Dedifferentiated amniotic fluid mesenchymal stem cell (primary cell): ENCODE results near the gene ZNF714.

Experiments used
- DNase-seq: peaks from one replicate; pipeline ENCODE4 v3.0.0-alpha.2; 2016; ENCODE audit errors: extremely low spot score

ZNF714 gene

DNA sequence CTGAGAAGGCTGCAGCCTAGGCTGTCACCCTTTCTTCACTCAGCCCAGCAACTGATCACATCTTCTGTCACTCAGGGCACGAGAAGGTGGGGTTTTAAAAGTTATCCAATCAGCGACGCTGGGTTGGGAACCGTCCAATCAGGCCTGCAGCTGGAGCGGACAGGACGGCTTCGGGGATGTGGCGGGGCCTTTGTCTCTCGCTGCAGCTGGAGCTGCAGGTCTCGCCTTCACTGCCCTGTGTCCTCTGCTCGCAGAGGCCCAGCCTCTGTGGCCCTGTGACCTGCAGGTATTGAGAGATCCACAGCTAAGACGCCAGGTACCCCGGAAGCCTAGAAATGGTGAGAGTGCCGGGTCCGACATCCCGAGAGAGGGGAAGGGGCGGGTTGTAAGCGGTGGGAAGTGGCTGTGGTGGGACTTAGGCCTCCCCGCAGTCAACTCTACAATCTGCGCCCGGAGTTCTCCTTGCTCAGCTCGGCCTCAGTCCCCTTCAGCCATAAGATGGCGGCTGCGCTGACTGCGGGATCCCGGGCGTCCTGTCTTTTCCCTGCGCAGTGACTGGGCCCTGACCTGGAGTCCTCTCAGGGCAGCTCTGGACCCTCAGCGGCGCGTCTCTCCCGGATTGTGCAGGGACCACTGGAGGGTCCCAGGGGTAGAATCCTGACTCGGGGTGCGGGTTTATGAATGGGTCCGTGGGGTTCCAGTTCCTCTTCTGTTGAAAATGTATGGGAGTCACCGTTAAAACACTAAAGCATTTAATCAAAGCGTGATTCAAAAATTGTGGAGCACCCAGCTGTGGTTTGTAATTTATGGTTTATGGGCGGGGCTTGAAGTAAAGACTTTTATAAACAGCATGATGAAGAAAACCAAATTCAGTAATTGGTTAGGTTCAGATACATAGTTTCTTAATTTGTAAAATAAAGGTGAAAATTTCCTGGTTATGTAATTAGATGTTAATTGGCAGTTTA lies at the start of gene ZNF714:
TSS of gene ZNF714 (plus strand) at position 193 of the 965 bp plus-strand sequence. CDS start 16,066 bp downstream, outside the sequence.
- DNase-seq = peak; percentile 94

DNA sequence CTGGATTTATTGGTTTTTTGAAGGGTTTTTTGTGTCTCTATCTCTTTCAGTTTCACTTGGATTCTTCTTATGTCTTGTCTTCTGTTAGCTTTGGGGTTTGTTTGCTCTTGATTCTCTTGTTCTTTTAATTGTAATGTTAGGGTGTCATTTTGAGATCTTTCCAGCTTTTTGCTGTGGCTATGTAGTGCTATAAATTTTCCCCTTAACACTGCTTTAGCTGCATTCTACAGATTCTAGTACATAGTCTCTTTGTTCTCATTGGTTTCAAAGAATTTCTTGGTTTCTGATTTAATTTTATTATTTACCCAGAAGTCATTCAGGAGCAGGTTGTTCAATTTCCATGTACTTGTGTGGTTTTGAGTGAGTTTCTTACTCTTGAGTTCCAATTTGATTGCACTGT lies 37.0 kb upstream of the ZNF714 start:
- no peak for DNase-seq

DNA sequence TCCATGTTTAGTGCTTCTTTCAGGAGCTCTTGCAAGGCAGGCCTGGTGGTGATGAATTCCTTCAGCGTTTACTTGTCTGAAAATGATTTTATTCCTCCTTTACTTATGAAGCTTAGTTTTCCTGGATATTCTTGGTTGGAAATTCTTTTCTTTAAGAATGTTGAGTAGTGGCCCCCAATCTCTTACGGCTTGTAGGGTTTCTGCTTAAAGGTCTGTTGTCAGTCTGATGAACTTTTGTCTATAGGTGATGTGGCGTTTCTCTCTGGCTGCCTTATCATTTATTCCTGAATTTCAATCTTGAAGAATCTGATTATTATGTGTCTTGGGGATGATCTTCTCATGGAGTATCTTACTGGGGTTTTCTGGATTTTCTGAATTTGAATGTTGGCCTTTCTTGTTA lies 35.5 kb upstream of the ZNF714 start:
- DNase-seq = no peak

DNA sequence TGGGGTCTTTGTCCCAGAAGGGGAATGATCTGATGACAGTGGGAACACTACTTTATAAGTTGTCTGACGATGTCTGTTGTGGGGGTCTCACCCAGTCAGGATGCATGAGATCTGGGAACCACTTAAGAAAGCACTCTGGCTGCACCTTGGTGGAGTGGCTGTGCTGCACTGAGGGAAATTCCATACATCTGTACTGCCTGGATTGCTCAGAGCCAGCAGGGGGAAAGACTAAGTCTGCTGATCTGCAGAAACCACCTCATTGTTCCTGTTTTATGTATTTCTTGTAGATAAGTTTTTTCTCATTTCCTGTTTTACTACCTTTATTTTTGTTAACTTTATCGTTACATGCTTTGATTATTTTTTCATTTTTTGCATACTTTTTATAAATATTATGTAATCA lies 34.3 kb upstream of the ZNF714 start:
- no peak for DNase-seq

DNA sequence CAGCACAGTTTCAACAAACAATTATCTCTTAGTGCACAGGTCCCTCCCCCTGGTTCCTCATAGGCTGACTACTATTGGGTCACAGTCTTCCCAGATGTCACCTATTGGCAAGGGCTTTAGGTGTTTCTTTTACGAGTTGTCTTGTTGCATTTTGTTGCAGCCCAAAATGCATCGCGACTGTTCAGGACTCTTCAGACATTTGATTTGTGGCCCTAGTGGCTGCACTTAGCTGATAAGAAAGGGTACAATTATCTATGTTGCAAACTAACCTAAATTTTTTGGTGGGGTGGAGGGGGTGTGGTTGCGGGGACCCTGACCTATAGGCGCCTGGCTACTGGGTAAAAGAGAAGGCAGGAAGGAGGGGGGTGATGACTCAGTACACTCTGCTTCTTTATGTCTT lies 29.1 kb upstream of the ZNF714 start:
- no peak for DNase-seq

DNA sequence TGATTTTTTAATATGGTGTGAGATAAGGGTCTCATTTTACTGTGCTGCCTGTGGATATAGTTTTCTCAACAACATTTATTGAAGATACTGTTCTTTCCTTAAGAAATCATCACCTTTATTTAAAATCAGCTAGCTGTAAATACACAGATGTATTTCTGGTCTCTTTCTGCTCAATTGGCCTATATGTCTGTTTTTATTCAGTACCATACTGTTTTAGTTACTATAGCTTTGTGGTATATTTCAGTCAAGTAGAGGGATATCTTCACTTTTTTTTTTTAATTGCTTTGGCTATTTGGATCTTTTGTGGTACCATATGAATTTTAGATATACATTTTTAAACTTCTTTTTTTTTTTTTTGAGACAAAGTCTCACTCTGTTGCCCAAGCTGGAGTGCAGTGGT lies 16.7 kb upstream of the ZNF714 start:
- DNase-seq = no peak

DNA sequence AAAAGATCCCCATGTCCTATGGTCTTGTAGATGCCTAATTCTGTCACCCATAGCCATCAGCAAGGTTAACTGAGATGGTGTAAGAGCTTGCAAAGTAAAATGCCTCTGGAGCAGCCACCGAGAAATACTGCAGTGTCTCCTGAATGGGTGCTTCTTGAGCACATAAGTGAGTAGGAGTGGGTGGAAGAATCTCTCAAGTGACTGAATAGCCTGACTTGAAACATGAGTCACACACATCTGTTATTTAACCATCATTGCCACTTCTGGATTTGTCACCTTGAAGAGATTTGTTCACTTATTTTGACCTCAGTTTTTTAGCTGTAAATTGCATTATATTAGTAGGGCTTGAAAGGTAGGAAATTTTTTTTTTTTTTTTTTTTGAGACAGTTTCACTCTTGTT lies 2.3 kb downstream of the ZNF714 start:
- DNase-seq = no peak

DNA sequence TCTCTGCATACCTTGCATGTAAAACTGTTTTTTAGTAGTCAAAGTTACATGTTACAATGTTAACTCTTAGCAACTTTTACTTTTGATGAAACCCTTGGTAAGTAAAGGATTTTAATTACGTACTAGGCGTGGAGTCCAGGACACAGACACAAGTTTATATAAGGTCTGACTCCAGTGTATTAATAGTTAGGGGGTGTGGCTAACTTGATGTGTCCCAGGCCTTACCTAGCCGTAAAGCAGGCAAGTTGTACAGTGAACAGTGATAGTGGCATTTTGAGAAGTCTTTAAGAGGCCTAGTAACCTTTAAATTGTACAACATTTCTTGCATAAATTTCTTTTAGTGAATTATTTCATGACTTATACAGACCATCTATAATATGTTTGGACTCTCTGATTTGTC lies 5.9 kb downstream of the ZNF714 start:
- no peak for DNase-seq

DNA sequence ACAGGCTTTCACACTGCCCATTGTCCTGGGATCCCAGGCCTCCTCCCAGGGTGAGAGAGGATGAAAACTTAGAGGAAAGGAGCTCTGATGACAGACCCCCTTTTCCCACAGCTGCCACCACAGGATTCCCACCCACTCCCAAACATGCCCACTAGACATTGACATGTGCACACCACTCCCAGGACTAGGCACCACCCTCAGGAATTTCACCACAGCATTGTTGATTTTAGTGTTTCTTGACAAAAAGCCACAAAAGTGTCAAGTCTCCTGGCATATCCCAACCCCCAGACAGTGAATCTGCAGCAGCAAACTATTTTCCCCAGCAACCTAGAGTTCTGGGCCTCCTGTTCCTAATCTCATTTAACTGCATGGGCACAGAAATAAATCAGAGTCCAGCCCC lies 10.1 kb downstream of the ZNF714 start:
- DNase-seq = no peak

DNA sequence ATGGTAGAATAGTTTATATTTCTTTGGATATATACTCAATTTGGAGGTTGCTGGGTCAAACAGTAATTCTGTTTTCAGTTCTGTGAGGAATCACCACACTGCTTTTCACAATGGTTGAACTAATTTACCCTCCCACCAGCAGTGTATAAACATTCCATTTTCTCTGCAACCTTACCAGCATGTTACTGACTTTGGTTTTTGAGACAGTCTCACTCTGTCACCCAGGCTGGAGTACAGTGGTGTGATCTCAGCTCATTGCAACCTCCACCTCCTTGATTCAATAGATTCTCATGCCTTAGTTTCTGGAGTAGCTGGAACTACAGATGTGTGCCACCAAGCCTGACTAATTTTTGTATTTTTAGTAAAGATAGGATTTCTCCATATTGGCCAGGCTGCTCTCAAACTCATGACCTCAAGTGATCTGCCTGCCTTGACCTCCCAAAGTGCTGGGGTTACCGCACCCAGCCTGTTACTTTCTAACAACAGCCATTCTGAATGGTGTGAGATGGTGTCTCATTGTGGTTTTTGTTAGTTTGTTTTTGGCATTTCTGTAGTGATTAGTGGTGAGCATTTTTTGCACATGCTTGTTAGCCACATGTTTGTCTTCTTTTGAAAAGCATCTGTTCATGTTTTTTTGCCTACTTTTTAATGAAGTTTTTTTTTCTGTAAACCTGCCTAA lies 12.5 kb downstream of the ZNF714 start:
- DNase-seq = no peak

DNA sequence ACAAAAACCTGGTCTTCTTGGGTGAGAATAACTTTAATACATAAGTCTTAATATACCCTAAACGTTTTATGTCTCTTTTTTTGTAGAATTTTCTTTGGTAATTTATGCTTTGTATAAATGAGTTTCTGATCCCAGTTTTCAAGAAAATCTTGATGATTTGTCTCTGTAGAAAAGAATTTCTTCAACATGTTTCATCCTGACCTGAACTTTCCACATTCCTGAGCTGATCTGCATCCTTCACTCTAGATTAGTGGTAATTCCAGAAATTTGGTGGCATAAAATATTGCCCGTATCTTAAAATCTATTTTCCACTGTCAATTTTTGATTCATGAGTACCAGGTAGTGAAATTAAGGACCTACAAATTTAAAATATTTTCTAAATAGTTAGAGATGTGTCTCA lies 16.3 kb downstream of the ZNF714 start:
- DNase-seq = no peak

DNA sequence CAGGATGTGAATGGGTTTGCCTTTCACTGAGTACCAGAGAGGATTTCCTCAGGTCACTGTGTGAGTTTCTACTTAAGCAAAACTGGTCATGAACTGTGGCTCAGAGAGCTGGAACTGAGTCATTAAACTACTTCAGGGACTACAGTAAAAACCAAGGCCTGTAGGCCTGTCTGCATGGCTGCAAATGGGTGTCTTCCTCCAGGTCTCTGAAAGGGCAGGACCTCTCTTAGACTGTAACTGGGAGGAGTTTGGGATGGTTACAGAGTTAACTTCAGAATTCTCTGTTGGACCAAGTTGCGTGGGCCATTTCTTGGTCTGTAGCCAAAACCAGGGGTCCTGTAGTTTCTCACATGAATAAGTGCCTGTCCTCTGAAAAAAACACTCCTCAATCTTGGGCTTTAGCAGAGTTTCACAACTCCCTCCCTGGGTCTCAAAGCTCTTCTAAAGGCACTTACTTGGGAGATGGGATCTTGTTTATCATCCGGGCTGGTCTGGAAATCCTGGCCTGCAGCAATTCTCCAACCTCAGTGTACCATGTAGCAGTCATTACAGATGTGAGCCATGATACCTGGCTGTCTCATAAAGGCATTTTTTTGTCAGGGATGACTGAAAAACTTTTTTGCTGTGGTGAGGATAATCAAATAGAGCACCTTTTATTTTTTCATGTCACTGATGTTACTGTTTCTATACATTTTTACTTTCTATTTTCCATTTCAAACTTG lies 19.7 kb downstream of the ZNF714 start:
- no peak for DNase-seq

DNA sequence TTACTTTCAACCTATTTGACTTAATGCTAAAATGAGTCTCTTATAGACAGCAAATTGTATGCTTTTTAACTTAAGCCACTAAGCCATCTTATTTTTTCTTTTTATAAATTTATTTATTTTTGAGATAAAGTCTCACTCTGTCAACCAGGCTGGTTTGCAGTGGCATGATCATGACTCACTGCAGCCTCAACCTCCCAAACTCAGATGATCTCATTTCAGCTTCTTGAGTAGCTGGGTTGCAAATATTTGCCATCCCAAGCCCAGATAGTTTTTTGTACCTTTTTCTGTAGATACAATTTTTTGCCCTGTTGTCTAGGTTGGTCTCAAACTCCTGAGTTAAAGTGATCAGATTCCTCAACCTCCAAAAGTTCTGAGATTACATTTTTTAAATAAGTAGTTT lies 27.1 kb downstream of the ZNF714 start:
- DNase-seq = no peak

DNA sequence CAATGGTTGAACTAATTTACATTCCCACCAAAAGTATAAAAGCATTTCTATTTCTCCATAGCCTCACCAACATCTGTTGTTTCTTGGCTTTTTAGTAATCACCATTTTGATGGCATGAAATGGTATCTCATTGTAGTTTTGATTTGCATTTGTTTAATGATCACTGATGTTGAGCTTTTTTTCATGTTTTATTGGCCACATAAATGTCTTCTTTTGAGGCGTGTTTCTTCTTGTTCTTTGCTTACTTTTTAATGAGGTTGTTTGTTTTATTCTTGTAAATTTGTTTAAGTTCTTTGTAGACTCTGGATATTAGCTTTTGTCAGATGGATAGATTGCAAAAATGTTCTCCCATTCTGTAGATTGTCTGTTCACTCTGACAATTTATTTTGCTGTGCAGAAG lies 28.2 kb downstream of the ZNF714 start:
- no peak for DNase-seq

DNA sequence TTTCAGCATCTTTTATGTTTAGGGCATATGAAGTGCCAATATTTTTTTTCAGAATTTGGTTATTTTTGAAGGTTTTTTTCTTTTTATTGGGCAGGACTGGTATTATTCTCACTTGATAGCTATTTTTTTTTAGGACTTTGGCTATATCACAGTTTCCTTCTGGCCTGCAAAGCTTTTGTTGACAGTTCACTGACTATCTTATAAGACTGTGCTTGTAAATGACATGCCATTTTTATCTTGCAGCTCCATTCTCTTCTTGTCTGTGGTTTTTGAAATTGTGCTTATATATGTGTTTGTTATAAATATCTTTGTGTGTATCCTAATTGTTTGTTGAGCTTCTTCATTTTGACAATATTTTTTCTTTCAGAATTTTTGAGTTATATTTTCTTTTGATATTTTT lies 33.4 kb downstream of the ZNF714 start:
- no peak for DNase-seq

DNA sequence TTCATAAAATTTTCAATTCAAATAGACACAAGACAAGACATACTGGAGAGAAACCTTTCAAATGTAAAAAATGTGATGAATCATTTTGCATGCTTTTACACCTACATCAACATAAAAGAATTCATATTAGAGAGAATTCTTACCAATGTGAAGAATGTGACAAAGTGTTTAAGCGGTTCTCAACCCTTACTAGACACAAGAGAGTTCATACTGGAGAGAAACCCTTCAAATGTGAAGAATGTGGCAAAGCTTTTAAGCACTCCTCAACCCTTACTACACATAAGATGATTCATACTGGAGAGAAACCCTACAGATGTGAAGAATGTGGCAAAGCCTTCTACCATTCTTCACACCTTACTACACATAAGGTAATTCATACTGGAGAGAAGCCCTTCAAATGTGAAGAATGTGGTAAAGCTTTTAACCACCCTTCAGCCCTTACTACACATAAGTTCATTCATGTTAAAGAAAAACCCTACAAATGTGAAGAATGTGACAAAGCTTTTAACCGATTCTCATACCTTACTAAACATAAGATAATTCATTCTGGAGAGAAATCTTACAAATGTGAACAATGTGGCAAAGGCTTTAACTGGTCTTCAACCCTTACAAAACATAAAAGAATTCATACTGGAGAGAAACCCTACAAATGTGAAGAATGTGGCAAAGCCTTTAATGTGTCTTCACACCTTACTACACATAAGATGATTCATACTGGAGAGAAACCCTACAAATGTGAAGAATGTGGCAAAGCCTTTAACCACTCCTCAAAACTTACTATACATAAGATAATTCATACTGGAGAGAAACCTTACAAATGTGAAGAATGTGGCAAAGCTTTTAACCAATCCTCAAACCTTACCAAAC lies 35.3 kb downstream of the ZNF714 start:
- no peak for DNase-seq

DNA sequence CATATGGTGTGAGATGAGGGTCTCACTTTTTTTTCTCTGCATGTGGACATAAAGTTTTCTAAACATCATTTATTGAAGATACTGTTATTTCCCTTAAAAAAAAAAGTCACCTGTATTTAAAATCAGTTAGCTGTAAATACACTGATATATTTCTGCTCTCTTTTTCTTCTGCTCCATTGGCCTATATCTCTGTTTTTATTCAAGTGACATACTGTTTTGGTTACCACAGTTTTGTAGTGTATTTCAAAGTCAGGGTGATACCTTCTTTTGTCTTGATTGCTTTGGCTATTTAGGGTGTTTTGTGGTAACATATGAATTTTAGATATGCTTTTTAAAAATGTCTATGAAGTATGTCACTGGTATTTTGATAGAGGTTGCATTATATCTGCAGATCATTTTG lies 44.1 kb downstream of the ZNF714 start:
- DNase-seq = no peak

DNA sequence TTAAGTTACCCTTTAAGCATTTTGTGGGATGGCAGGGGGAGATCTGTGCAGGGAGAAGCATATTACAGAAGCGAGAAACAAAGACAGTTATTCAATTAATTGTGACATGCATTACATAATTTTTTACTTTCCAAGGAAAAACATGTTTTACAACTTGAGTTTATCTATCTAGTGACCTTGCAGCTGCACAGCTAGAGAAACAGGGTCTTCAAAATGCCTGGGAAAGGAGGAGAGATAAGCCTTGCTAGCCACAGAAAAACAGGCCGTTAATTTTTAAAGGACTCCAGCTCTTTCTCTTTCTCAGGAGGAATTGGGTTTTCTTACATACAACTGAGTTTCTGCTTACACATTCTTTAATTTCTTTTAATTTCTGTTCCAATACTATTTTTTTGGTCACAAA lies 45.0 kb downstream of the ZNF714 start:
- no peak for DNase-seq

DNA sequence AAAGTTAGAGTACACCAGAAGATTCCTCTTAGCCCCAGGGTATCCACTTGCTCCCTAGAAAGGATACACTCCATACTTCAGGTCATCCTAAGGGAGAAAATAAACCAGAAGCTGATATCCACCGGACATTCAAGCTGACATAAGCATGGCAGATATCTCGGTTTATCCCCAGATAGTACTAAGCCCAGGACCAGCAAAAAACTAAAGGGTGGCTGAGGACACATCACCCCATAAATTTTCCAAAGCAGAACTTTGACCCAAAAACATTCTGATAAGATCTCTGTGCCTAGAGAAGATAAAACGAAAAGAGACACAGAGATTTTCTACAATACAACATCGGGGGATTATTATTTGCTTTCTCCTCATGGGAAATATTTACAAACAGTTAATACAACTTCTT lies 45.9 kb downstream of the ZNF714 start:
- DNase-seq = no peak

DNA sequence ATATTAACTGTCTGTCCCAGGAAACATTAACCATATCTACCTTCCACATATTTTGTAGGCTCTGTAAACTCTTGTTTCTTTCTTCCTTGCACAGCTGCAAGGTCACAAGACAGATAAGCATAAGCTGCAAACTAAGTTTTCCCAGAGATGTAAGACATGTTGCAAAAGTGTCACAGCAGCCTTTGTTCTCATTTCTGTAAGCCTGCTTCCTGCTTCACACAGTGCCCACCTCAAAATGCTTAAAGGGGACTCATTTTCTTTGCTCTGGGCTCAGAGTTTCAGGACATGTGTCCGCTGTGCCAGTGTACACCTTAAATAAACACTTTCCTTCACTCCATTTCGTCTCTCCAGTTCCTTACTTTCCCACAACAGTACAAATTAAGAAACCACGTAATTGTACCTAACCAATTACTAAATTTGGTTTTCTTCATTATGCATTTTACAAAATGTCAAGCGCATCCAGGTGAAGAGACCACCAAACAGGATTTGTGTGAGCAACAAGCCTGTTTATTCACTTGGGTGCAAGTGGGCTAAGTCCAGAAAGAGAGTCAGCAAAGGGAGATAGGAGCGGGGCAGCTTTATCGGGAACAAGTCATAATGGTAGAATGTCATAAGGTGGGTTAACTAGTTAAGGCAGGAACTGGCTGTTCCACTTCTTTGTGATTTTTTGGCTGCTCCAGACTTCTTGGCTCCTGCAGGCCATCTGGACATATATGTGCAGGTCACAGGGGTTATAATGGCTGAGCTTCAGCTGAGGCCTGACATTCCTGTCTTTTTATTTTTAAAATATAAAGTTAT lies 47.1 kb downstream of the ZNF714 start:
- DNase-seq = no peak
